Endothelial cell of umbilical vein (primary cell): Measurements from ENCODE around the gene AKAP1. TPM values are rescaled to one million over a fixed set of nuclear protein-coding genes. Genes with fewer than 3 reads are reported as not detected.

ENCODE experiments used
- BruUV-seq: library from RNA; stranded (reverse); fragments of 400-500 nt; replicated peaks from 2 replicates; lab custom pipeline; 2021; lab: Mats Ljungman, UMichigan
- CTCF ChIA-PET: fragments of 300-600, 350-600 bp; sonication (Branson Sonifier 250); formaldehyde crosslinking; loops from one replicate; lab custom pipeline; 2021; ENCODE audit warnings: antibody characterized with exemption, inconsistent platforms; lab: Charles Lee
- POLR2A ChIA-PET: fragments of 300-600, 350-600 bp; sonication (Branson Sonifier 250); formaldehyde crosslinking; loops from one replicate; lab custom pipeline; 2021; ENCODE audit warnings: antibody characterized with exemption, inconsistent platforms; lab: Charles Lee
- DNase-seq: peaks from one replicate; pipeline ENCODE4 v3.0.0-alpha.2; 2011; ENCODE audit warnings: low read depth, low spot score
- FAIRE-seq: peaks from 2 replicates; lab custom pipeline; 2011; peaks lifted over from hg19 to GRCh38; lab: Jason Lieb, UNC
- H2AFZ ChIP-seq: 2 replicates; pipeline ENCODE4 v1.6.0; 2012; ENCODE audit warnings: low read depth, low read length, control low read depth, inconsistent platforms
- H3K27ac ChIP-seq: 2 replicates; pipeline ENCODE4 v1.5.1; 2011; ENCODE audit warnings: low read depth, mild to moderate bottlenecking, control low read depth, low read length, moderate library complexity; ENCODE audit not compliant: insufficient read depth
- H3K27me3 ChIP-seq, 2 experiments: 2 replicates each; pipeline versions ENCODE4 v1.6.0 to v1.6.1; 2011; ENCODE audit warnings: low read length in 2 of 2, mixed read lengths in 1 of 2; ENCODE audit not compliant: control insufficient read depth in 2 of 2, insufficient read depth in 2 of 2
- H3K36me3 ChIP-seq, 2 experiments: 2 replicates in 1 of 2; 3 replicates in 1 of 2; pipeline ENCODE4 v1.5.1; 2011; ENCODE audit warnings: low read length in 2 of 2, mild to moderate bottlenecking in 1 of 2, moderate library complexity in 1 of 2; ENCODE audit not compliant: control insufficient read depth in 2 of 2, insufficient read depth in 2 of 2; ENCODE audit errors: extremely low read depth in 1 of 2
- H3K4me1 ChIP-seq: 3 replicates; pipeline ENCODE4 v1.5.1; 2011; ENCODE audit warnings: mild to moderate bottlenecking, low read length; ENCODE audit not compliant: control insufficient read depth, insufficient read depth; ENCODE audit errors: extremely low read depth
- H3K4me2 ChIP-seq: 2 replicates; pipeline ENCODE4 v1.6.1; 2011; ENCODE audit warnings: low read length, control low read depth, mixed read lengths; ENCODE audit not compliant: insufficient read depth
- H3K4me3 ChIP-seq, 3 experiments: fragments of 200-600 bp in 1 of 3; sonication (generic), shearing (Covaris generic) in 1 of 3; replicated peaks in 1 of 3; 2 replicates each; pipeline ENCODE4 v1.5.1; 2011 to 2016; ENCODE audit warnings: control low read depth in 3 of 3, low read length in 3 of 3, mild to moderate bottlenecking in 2 of 3, inconsistent platforms in 1 of 3, low read depth in 1 of 3, moderate library complexity in 1 of 3; ENCODE audit not compliant: insufficient read depth in 1 of 3
- H3K79me2 ChIP-seq: 2 replicates; pipeline ENCODE4 v1.6.0; 2012; ENCODE audit warnings: low read length, inconsistent platforms; ENCODE audit not compliant: control insufficient read depth, insufficient read depth
- H3K9ac ChIP-seq: replicated peaks from 2 replicates; pipeline ENCODE3; 2011; ENCODE audit warnings: low read length, control low read depth; ENCODE audit not compliant: insufficient read depth; ENCODE audit errors: extremely low read depth
- H3K9me1 ChIP-seq: replicated peaks from 3 replicates; pipeline ENCODE4 v1.6.0; 2011; ENCODE audit warnings: mild to moderate bottlenecking, low read length; ENCODE audit not compliant: control insufficient read depth, insufficient read depth; ENCODE audit errors: extremely low read depth
- H3K9me3 ChIP-seq: replicated peaks from 2 replicates; pipeline ENCODE4 v1.5.1; 2012; ENCODE audit warnings: low read length, inconsistent platforms; ENCODE audit not compliant: control insufficient read depth, insufficient read depth
- H4K20me1 ChIP-seq: replicated peaks from 2 replicates; pipeline ENCODE3; 2011; ENCODE audit warnings: mild to moderate bottlenecking, low read length; ENCODE audit not compliant: control insufficient read depth, insufficient read depth; ENCODE audit errors: extremely low read depth
- EZH2 ChIP-seq: IDR thresholded peaks from 2 replicates; pipeline ENCODE4 v1.6.1; 2012; ENCODE audit warnings: borderline replicate concordance, low read depth, mild to moderate bottlenecking, moderate library complexity, low read length, inconsistent platforms; ENCODE audit not compliant: severe bottlenecking
- FOS ChIP-seq: IDR thresholded peaks from 2 replicates; pipeline ENCODE4 v1.6.1; 2011; ENCODE audit warnings: mild to moderate bottlenecking, low read length, moderate library complexity, borderline replicate concordance; ENCODE audit not compliant: insufficient read depth
- GATA2 ChIP-seq: IDR thresholded peaks from 2 replicates; pipeline ENCODE4 v1.7.0; 2011; ENCODE audit warnings: low read depth, mild to moderate bottlenecking, moderate library complexity, mixed read lengths, low read length; ENCODE audit not compliant: insufficient read length, insufficient read depth
- JUN ChIP-seq: IDR thresholded peaks from 2 replicates; pipeline ENCODE4 v1.6.1; 2011; ENCODE audit warnings: borderline replicate concordance, low read depth; ENCODE audit not compliant: insufficient read length, insufficient read depth
- MYC ChIP-seq: IDR thresholded peaks from one replicate; pipeline ENCODE4 v1.6.1; 2011; ENCODE audit warnings: mild to moderate bottlenecking, low read depth, low read length
- POLR2A ChIP-seq: IDR thresholded peaks from 2 replicates; pipeline ENCODE4 v1.6.1; 2012; ENCODE audit warnings: low read depth, mild to moderate bottlenecking, control low read depth, low read length
- POLR2AphosphoS5 ChIP-seq: IDR thresholded peaks from 2 replicates; pipeline ENCODE4 v1.6.1; 2012; ENCODE audit warnings: low read depth, mild to moderate bottlenecking, control low read depth, low read length, moderate library complexity; ENCODE audit not compliant: insufficient read depth
- dilution Hi-C: fragments of 300-500 bp; cut with MboI; formaldehyde crosslinking; loops from one replicate; pipeline ENCODE4 v1.15.0; 2019; ENCODE audit warnings: low sequenced_read_pairs; ENCODE audit not compliant: extremely low pct_ligation_motif_present
- intact Hi-C: fragments of 100-400 bp; cut with micrococcal nuclease; formaldehyde crosslinking; loops from one replicate; pipeline ENCODE4 v1.10.0; 2022
- polyA plus RNA-seq, 4 experiments: library from polyadenylated mRNA; depleted of rRNA in 3 of 4; stranded (reverse) in 3 of 4; unstranded in 1 of 4; fragments of >200 nt; gene quantifications; 2 replicates each; pipeline versions ENCODE4 v1.2.1 to v1.2.3, GENCODE V29; 2011 to 2012; ENCODE audit warnings: missing spikeins in 1 of 4
- total RNA-seq: library from RNA; stranded (reverse); gene quantifications from 2 replicates; pipeline ENCODE4 v1.2.3, GENCODE V29; 2021
- TF ChIP-seq, protein P1 (sequence below), 2 donors: IDR thresholded peaks; 1 replicate in 1 of 2; 2 replicates in 1 of 2; pipeline ENCODE4 v1.5.1; 2011; ENCODE audit warnings: low read length in 2 of 2, mild to moderate bottlenecking in 2 of 2, moderate library complexity in 2 of 2, control low read depth in 1 of 2, inconsistent platforms in 1 of 2, low read depth in 1 of 2; ENCODE audit not compliant: insufficient read depth in 1 of 2; ENCODE audit errors: extremely low read depth in 1 of 2
- TF ChIP-seq, protein P2 (sequence below): IDR thresholded peaks from 2 replicates; pipeline ENCODE4 v1.6.1; 2011; ENCODE audit not compliant: insufficient read depth, insufficient read length

Gene AKAP1
- total and polyA plus RNA-seq, 2 donors (not counting 3 experiments of a cell fraction or from before 2014, with no cell fraction given): 20.9 to 27.7 TPM

DNA sequence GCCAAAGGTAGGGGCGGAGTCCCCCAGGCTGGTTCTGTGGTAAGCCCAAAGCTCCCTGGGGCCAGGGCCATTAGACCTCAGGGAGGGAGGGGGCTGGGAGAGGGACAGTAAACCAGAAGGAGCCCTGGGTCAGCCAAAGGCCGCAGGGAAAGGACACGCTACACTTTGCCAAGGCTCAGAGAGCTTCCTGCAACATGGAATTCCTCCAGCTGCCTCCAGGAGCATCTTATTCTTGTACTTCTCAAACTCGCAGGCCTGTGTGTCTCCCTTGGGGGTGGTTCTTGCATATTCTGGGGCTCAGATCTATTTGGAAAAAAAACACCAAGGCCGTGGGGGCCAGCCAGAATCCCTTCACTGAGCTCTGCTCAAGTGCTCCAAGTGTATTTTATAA is 25.1 kb downstream of the AKAP1 start:
- FAIRE-seq: no peak
- no peak for TF ChIP-seq MYC
- TF ChIP-seq GATA2: no peak
- no peak for TF ChIP-seq JUN
- TF ChIP-seq POLR2AphosphoS5: no peak
- no peak for TF ChIP-seq FOS
- no peak for TF ChIP-seq POLR2A
- TF ChIP-seq, protein P1, sequence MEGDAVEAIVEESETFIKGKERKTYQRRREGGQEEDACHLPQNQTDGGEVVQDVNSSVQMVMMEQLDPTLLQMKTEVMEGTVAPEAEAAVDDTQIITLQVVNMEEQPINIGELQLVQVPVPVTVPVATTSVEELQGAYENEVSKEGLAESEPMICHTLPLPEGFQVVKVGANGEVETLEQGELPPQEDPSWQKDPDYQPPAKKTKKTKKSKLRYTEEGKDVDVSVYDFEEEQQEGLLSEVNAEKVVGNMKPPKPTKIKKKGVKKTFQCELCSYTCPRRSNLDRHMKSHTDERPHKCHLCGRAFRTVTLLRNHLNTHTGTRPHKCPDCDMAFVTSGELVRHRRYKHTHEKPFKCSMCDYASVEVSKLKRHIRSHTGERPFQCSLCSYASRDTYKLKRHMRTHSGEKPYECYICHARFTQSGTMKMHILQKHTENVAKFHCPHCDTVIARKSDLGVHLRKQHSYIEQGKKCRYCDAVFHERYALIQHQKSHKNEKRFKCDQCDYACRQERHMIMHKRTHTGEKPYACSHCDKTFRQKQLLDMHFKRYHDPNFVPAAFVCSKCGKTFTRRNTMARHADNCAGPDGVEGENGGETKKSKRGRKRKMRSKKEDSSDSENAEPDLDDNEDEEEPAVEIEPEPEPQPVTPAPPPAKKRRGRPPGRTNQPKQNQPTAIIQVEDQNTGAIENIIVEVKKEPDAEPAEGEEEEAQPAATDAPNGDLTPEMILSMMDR (IDR thresholded peaks at IDR 0.05; ENCODE audit: extremely low read depth in 1 of 2, insufficient read depth in 1 of 2, low read depth in 1 of 2, low read length in 2 of 2): no peak
- TF ChIP-seq EZH2: no peak
- TF ChIP-seq, protein P2, sequence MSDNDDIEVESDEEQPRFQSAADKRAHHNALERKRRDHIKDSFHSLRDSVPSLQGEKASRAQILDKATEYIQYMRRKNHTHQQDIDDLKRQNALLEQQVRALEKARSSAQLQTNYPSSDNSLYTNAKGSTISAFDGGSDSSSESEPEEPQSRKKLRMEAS: no peak
- no peak for DNase-seq
- dilution Hi-C loops: no loop called here
- H3K4me2 ChIP-seq: no peak overlapping the region
- no peak overlapping the region for H3K9ac ChIP-seq
- no peaks in the 10 kb centered on the region for H3K4me1 ChIP-seq
- H3K36me3 ChIP-seq: no peaks in the 10 kb centered on the region
- intact Hi-C loops: no loop called here
- H3K4me3 ChIP-seq: no peak overlapping the region
- H4K20me1 ChIP-seq: no peaks in the 10 kb centered on the region
- ChIA-PET POLR2A (no interaction called here), CTCF (interaction anchor here (1.0 to 1.1 kb wide), 2 partner anchors 10 to 637 kb away, joined by 3 to 4 read pairs; no protein-coding TSS in a partner anchor)
- H3K9me3 ChIP-seq: no peaks in the 10 kb centered on the region
- no peaks in the 10 kb centered on the region for H3K79me2 ChIP-seq
- no peak overlapping the region for H2AFZ ChIP-seq
- H3K27ac ChIP-seq: no peak overlapping the region
- no peaks in the 10 kb centered on the region for H3K9me1 ChIP-seq
- no TSS peak for BruUV-seq
- no peaks in the 10 kb centered on the region for H3K27me3 ChIP-seq
